HG02571 (cell line): ENCODE results near the gene ERP44.
"Not testable (repeated sequence)": the region's sequence is repeated elsewhere in the genome, so short reads cannot be mapped to it uniquely, and the experiment has no call there.

Source experiments
- ATAC-seq: cut with Tn5 transposase; IDR thresholded peaks from one replicate; pipeline ENCODE4 v1.9.1; 2021; ENCODE audit warnings: mild to moderate bottlenecking, moderate library complexity; ENCODE audit not compliant: unreplicated experiment

ERP44 gene

DNA sequence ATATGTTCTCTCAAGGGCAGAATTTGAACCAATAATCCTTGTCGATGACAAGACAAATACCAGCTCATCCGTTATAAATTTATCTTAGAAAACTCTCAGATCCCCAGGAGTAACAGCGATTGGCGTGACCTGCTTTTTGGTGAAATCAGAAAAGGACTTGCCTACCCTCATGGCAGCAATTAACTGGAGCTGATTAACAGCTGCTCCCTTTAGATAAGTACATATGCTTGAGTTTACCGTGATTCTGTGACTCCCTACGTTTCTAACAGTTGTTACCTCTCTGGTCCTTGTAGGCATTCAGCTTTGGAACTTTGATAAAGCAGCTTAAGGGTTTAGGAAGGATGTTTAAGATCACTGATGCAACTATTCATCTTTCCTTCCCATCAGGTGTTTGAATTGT, 2.8 kb upstream of the ERP44 start:
- no peak for ATAC-seq

DNA sequence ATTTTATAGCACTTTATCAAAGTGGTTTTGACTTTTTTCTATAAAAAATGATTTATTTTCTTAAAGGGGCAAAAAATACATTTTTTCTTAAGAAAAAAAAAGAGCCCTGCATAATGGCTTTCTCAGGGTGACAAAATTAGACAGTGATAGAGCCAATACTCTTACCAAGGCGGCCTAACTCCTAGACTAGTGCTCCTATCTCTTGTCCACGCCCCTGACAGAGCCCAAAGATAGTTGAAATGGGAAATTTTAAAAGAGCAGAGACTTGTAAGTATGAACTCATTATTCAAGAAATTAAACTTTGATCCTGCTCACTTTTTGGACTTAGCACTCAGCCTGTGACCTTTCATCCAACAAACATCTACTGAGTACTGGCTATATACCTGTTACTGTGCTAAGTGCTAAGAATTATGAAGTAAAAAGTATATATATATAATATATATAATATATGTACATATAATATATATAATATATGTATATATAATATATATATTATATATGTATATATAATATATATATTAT, 1.4 kb upstream of the ERP44 start:
- ATAC-seq: no peak

GRCh38 chr9:100099722-100100042, 882 bp upstream of the ERP44 start:
- ATAC-seq: peak; percentile 5

GRCh38 chr9:100098046-100098886, 534 bp downstream of the ERP44 start:
- peak; percentile 0 for ATAC-seq

DNA sequence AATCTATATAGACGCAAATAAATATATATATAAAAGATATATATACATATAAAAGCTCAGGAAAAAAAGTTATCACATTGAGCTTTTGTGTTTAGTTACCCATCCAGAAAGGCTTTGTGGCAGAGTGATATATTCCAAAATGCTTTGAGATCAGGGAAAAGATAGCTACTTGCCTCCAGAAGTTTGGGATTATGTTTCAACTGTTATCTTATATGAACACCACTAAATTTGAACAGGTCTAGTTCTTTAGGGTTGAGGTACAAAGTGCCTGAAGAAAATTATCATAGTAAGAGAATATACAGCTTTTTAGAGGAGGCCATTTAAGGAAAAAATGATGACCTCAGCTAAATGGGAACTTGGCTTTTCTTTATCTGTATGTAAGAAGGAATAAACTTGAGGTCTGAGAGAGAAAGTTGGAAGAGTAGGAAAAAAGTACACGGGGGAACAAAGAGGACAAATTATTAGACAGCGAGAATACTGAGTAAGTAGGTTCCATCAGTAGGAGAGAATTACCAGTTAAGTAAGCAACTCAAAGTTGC, 2.4 kb downstream of the ERP44 start:
- ATAC-seq: no peak

- not testable (repeated sequence) for ATAC-seq
Observed at GRCh38 chr9:100094411-100094810, 4.4 kb downstream of the ERP44 start.

- no peak for ATAC-seq
Observed at GRCh38 chr9:100092066-100092465, 6.7 kb downstream of the ERP44 start.

DNA sequence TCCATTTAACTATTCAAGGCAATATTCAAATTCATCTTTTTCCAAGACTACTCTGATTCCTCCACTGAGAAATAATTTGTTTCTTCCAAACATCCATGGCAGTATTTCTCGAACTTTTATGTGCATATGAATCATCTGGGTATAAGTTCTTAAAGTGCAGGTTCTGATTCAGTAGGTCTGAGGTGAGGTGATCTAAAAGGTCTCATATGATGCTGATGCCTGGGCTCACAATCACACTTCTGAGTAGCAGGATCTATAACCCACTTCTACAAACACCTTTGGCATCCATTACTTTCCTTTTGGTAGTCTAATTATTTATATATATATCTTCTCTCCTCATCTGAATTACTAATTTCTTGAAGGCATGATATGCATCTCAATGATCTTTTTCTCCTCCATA, 7.2 kb downstream of the ERP44 start:
- no peak for ATAC-seq

DNA sequence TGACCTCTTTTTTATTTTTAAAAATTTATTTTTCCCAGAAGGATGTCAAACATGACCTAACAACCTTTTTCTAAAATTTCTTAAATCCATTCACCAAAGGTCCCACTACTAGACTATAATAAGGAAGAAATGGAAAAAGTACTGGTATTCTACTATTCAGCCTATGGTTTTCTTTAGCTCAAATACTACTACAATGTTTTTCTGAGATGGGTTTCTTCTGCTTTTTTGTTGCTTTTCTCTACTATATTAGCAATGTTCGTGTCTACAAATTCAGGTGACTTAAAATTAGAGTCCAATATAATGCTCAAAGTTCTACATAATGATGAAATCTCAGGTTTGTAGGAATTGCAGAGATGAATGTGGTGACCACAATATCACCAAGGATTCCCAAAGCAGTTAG, 7.9 kb downstream of the ERP44 start:
- ATAC-seq: no peak

GRCh38 chr9:100088202-100088601, 10.6 kb downstream of the ERP44 start:
- ATAC-seq: no peak

GRCh38 chr9:100087218-100087617, 11.6 kb downstream of the ERP44 start:
- ATAC-seq: no peak

GRCh38 chr9:100086097-100086635, 12.6 kb downstream of the ERP44 start:
- no peak for ATAC-seq

GRCh38 chr9:100084734-100085133, 14.1 kb downstream of the ERP44 start:
- ATAC-seq: peak; percentile 87

- peak; percentile 64 for ATAC-seq
Observed at GRCh38 chr9:100084128-100084453, 14.7 kb downstream of the ERP44 start.

DNA sequence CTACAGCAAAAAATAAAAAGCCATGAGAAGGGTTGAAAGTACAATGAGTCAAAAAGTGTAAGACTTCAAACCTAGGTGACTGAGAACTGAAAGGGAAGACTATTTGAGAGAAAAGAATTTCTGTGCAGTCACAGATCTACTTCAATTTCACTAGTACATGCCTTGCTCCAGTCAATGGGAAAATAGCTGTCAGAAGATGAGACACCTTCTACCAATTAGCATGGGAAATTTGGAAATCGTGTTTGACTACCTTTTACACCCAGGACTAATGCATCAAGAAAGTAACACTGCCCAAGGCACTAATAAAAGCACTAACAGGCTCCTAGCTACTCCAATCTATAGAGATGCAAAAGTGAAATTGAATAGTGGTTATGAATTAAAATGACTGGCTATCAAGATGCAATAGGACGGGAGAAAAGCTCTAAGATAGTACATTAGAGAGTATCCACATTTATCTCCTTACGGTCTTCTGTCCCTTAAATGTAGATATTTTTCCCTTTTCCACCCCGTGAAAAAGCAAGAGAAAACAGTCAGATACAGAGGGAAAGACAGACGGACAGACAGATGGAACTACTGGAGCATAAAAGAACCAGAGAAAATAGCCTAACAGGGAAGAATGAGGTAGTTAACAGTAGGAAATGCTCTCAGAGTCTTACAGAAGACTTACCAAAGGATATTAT, 15.2 kb downstream of the ERP44 start:
- ATAC-seq: peak; percentile 29

DNA sequence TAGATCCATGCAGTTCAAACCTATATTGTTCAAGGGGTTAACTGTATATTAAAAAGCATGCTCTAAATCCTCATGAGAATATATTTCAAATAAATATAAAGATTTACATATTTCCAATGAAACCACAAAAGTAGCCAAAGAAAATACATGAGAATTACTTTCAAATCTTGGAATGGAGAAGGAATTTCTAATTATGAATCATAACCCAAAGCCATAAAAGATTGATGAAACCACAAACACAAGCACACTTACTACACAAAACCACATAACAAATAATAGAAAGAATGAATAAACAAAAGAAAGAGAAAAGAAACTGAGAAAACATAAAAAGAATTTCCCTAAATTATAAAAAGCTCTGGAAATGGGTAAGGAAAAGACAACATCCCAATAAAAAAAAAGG, 16.0 kb downstream of the ERP44 start:
- no peak for ATAC-seq

- not testable (repeated sequence) for ATAC-seq
Observed at GRCh38 chr9:100076256-100076655, 22.5 kb downstream of the ERP44 start.

- no peak for ATAC-seq
Observed at GRCh38 chr9:100074989-100075388, 23.8 kb downstream of the ERP44 start.

- no peak for ATAC-seq
Observed at GRCh38 chr9:100074093-100074492, 24.7 kb downstream of the ERP44 start.

- no peak for ATAC-seq
Observed at GRCh38 chr9:100072805-100073204, 26.0 kb downstream of the ERP44 start.

DNA sequence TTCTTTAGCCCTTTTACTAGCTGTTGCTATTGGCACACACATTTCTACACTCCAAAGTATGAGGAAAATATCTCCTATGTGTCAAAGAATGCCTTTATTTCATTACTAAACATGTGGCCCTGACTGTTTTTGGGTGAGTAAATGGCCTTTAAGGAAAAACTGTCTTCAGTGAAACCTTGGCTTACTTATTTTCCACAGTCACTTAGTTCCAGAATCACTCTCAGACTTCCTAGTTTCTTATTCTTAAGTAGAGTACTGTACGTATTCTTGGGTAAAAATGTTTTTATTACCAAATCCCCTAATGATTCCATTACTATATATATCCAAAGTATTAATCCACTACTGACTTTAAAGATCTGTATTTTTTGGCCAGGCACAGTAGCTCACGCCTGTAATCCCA, 27.5 kb downstream of the ERP44 start:
- ATAC-seq: no peak
